HepG2 (cell line): Measurements from ENCODE around the gene ATF6. TPM values are rescaled to one million over a fixed set of nuclear protein-coding genes. Genes with fewer than 3 reads are reported as not detected.

Experiments used
- ATAC-seq: fragments of 200-7000 bp; cut with Tn5 transposase; 3 replicates; pipeline ENCODE4 v1.9.1; 2020; ENCODE audit warnings: mild to moderate bottlenecking, moderate library complexity
- BruUV-seq: library from RNA; stranded (reverse); fragments of 400-500 nt; replicated peaks from 2 replicates; lab custom pipeline; 2021; lab: Mats Ljungman, UMichigan
- CTCF ChIA-PET: fragments of 300-600 bp; formaldehyde crosslinking; extraction: SDS; loops from one replicate; lab custom pipeline; 2021; ENCODE audit warnings: low total read pairs, inconsistent platforms, low intra/inter-chr PET ratio; lab: Yijun Ruan, JAX
- POLR2A ChIA-PET: fragments of 350-600 bp; sonication (Branson Sonifier 250); formaldehyde crosslinking; loops from one replicate; lab custom pipeline; 2020; ENCODE audit warnings: antibody characterized with exemption, inconsistent platforms; lab: Yijun Ruan, JAX
- DNase-seq: peaks from one replicate; pipeline ENCODE4 v3.0.0-alpha.2; 2015; ENCODE audit warnings: low spot score
- FAIRE-seq: peaks from 3 replicates; lab custom pipeline; 2011; peaks lifted over from hg19 to GRCh38; lab: Jason Lieb, UNC
- H2AFZ ChIP-seq: one replicate; pipeline ENCODE4 v1.6.1; 2011; ENCODE audit warnings: low read length, inconsistent platforms
- H3K27ac ChIP-seq: fragments of 300-600 bp; 3 replicates; pipeline ENCODE4 v1.8.0; 2011; ENCODE audit warnings: mixed run types, mild to moderate bottlenecking, mixed read lengths, low read length, inconsistent platforms; ENCODE audit not compliant: insufficient read depth; ENCODE audit errors: extremely low read length
- H3K27me3 ChIP-seq, 2 experiments: fragments of 200-600 bp in 1 of 2; 2 replicates in 1 of 2; 3 replicates in 1 of 2; pipeline versions ENCODE4 v1.6.0 to v1.8.0; 2011; ENCODE audit warnings: low read length in 2 of 2, mild to moderate bottlenecking in 2 of 2, moderate library complexity in 2 of 2, inconsistent platforms in 1 of 2; ENCODE audit not compliant: insufficient read depth in 2 of 2, control insufficient read depth in 1 of 2
- H3K36me3 ChIP-seq, 2 experiments: fragments of 200-600 bp in 1 of 2; replicated peaks in 1 of 2; 2 replicates in 1 of 2; 3 replicates in 1 of 2; pipeline versions ENCODE4 v1.5.1 to v1.8.0; 2011; ENCODE audit warnings: low read length in 2 of 2, inconsistent platforms in 1 of 2; ENCODE audit not compliant: insufficient read depth in 2 of 2, control insufficient read depth in 1 of 2
- H3K4me1 ChIP-seq: 2 replicates; pipeline ENCODE4 v1.5.1; 2012; ENCODE audit warnings: low read length, inconsistent platforms; ENCODE audit not compliant: insufficient read depth
- H3K4me2 ChIP-seq: 2 replicates; pipeline ENCODE4 v1.6.0; 2011; ENCODE audit warnings: low read depth, low read length, inconsistent platforms
- H3K4me3 ChIP-seq, 3 experiments: fragments of 200-600 bp in 1 of 3; sonication (generic), shearing (Covaris generic) in 1 of 3; replicated peaks in 1 of 3; 2 replicates each; pipeline ENCODE4 v1.5.1; 2011 to 2016; ENCODE audit warnings: low read length in 3 of 3, inconsistent platforms in 2 of 3, low read depth in 2 of 3, mild to moderate bottlenecking in 2 of 3, control low read depth in 1 of 3, mixed read lengths in 1 of 3; ENCODE audit not compliant: insufficient read depth in 1 of 3
- H3K79me2 ChIP-seq: one replicate; pipeline ENCODE4 v1.6.1; 2011; ENCODE audit warnings: low read length, inconsistent platforms; ENCODE audit not compliant: insufficient read depth
- H3K9ac ChIP-seq: 2 replicates; pipeline ENCODE4 v1.6.0; 2011; ENCODE audit warnings: mild to moderate bottlenecking, low read depth, low read length, inconsistent platforms; ENCODE audit not compliant: insufficient read depth
- H3K9me3 ChIP-seq: 2 replicates; pipeline ENCODE4 v1.5.1; 2012; ENCODE audit warnings: mild to moderate bottlenecking, low read length
- H4K20me1 ChIP-seq: 2 replicates; pipeline ENCODE4 v1.6.0; 2011; ENCODE audit warnings: inconsistent platforms, mild to moderate bottlenecking, low read length, moderate library complexity; ENCODE audit not compliant: insufficient read depth
- POGK ChIP-seq: sonication (generic); formaldehyde crosslinking; conservative IDR thresholded peaks from 2 replicates; pipeline ENCODE4 v1.8.0; 2022; ENCODE audit warnings: mild to moderate bottlenecking, moderate library complexity, missing genetic modification reagents
- TFDP2 ChIP-seq: sonication (generic); formaldehyde crosslinking; IDR thresholded peaks from 2 replicates; pipeline ENCODE4 v1.4.0; 2020; ENCODE audit warnings: missing genetic modification reagents
- ZBTB3 ChIP-seq: sonication (generic); formaldehyde crosslinking; IDR thresholded peaks from 2 replicates; pipeline ENCODE4 v1.4.0; 2020; ENCODE audit warnings: low read depth, mild to moderate bottlenecking, moderate library complexity, missing genetic modification reagents, borderline replicate concordance
- ZNF136 ChIP-seq: sonication (generic); formaldehyde crosslinking; IDR thresholded peaks from 2 replicates; pipeline ENCODE4 v1.8.1; 2022; ENCODE audit warnings: low read depth, mild to moderate bottlenecking, moderate library complexity, missing genetic modification reagents
- ZNF564 ChIP-seq: sonication (generic); formaldehyde crosslinking; IDR thresholded peaks from 2 replicates; pipeline ENCODE4 v1.8.1; 2023; ENCODE audit warnings: mild to moderate bottlenecking, missing genetic modification reagents
- ZNF598 ChIP-seq: sonication (generic); formaldehyde crosslinking; IDR thresholded peaks from 2 replicates; pipeline ENCODE4 v1.5.1; 2020; ENCODE audit warnings: mild to moderate bottlenecking, missing genetic modification reagents, borderline replicate concordance
- whole genome bisulfite sequencing: methylation state at CpG from one replicate; pipeline ENCODE4 v1.1.6; 2017; ENCODE audit warnings: low lambda C conversion rate; 5-methylcytosine and 5-hydroxymethylcytosine counted together
- in situ Hi-C: cut with HindIII; loops from 2 replicates; pipeline ENCODE4 v1.10.0; 2017; ENCODE audit warnings: low pct_unique_long_range_greater_than_20kb; ENCODE audit not compliant: extremely low pct_ligation_motif_present
- intact Hi-C: fragments of 100-400 bp; cut with micrococcal nuclease; formaldehyde crosslinking; loops from one replicate; pipeline ENCODE4 v1.10.0; 2022; ENCODE audit not compliant: unreplicated experiment
- polyA plus RNA-seq, 8 experiments: library from polyadenylated mRNA; depleted of rRNA in 3 of 8; stranded (reverse) in 7 of 8; unstranded in 1 of 8; fragments of >200 nt; fragmentation: Illumina TruSeq in 4 of 8; extraction: Trizol in 4 of 8; gene quantifications; 2 replicates each; pipeline versions ENCODE4 v1.2.1 to v1.2.3, GENCODE V29; 2011 to 2016; ENCODE audit warnings: low read depth in 4 of 8, missing spikeins in 1 of 8, mixed read lengths in 1 of 8; ENCODE audit not compliant: insufficient read depth in 1 of 8
- total RNA-seq, 5 experiments: library from RNA; depleted of rRNA; stranded (reverse); fragments of >200 nt; fragmentation: Illumina TruSeq; extraction: Trizol; gene quantifications; 2 replicates each; pipeline ENCODE4 v1.2.3, GENCODE V29; 2016; ENCODE audit warnings: low read depth in 1 of 5

ATF6 gene
- total and polyA plus RNA-seq, 2 of the 13 experiments (the other 11 are each of a cell fraction or from before 2014, with no cell fraction given) = 13.2 to 14.5 TPM

DNA sequence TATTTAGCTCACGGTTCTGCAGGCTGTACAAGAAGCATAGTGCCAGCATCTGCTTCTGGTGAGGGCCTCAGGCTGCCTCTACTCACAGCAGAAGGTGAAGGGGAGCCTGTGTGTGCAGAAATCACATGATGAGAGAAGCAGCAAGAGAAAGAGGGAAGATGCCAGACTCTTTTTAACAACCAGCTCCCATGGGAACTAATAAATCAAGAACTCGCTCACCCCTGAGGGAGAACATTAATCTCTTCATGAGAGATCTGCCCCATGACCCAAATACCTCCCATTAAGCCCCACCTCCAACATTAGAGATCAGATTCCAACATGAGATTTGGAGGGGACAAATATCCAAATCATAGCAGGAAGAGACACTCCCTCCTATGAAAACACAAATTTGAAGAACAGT lies 183.4 kb downstream of the ATF6 start:
- in situ Hi-C loops = no loop called here
- Histone ChIP-seq H3K36me3 (peaks cover under 1 to 4% of the 10 kb centered on the region in 2 experiments; a peak in 2 of 5 replicates), H3K9me3 (no peaks in the 10 kb centered on the region), H3K27me3 (no peaks in the 10 kb centered on the region), H3K9ac (no peak overlapping the region), H3K4me2 (no peak overlapping the region), H3K4me3 (no peak overlapping the region), H4K20me1 (no peaks in the 10 kb centered on the region), H2AFZ (no peak overlapping the region), H3K79me2 (no peaks in the 10 kb centered on the region), H3K27ac (no peak overlapping the region)
- FAIRE-seq = no peak
- no peak for ATAC-seq
- CTCF ChIA-PET = no interaction called here
- no TSS peak for BruUV-seq
- TF ChIP-seq TFDP2 (CRISPR knock-in tag) (no peak), ZBTB3 (CRISPR knock-in tag) (no peak), POGK (CRISPR knock-in tag) (no peak), ZNF136 (CRISPR knock-in tag) (no peak), ZNF598 (CRISPR knock-in tag) (no peak), ZNF564 (CRISPR knock-in tag) (no peak)
- TF ChIP-seq, all 625 proteins: peak for 0
- DNase-seq = no peak
- 98% methylated on average over 2 of the region's 2 CpGs for WGBS
- no peaks in the 10 kb centered on the region for H3K4me1 ChIP-seq
- POLR2A ChIA-PET = no interaction called here
- intact Hi-C loops = loop anchor here (10.0 kb wide), 1 partner anchor 85 kb away; no protein-coding TSS in a partner anchor
